K562 (cell line): ENCODE measurements around the gene DEPDC1B. TPM values are rescaled to one million over a fixed set of nuclear protein-coding genes. Genes with fewer than 3 reads are reported as not detected.

Experiments used
- ATAC-seq: fragments of 200-7000 bp; cut with Tn5 transposase; 3 replicates; pipeline ENCODE4 v1.9.1; 2020; ENCODE audit warnings: moderate library complexity
- BruUV-seq: library from RNA; stranded (reverse); fragments of 400-500 nt; replicated peaks from 2 replicates; lab custom pipeline; 2021; lab: Mats Ljungman, UMichigan
- CTCF ChIA-PET: fragments of 300-600 bp; formaldehyde crosslinking; extraction: SDS; loops from one replicate; lab custom pipeline; 2021; ENCODE audit warnings: low intra/inter-chr PET ratio; lab: Yijun Ruan, JAX
- POLR2A ChIA-PET: fragments of 300-600, 350-650 bp; sonication (Branson Sonifier 250); formaldehyde crosslinking; extraction: SDS; loops from one replicate; lab custom pipeline; 2021; ENCODE audit warnings: antibody characterized with exemption, inconsistent platforms; lab: Yijun Ruan, JAX
- DNase-seq, 4 experiments: peaks; one replicate each; pipeline versions ENCODE4 v3.0.0 to v3.0.0-alpha.2; 2011 to 2018; ENCODE audit warnings: low spot score in 3 of 4, mixed read lengths in 3 of 4; ENCODE audit errors: extremely low read depth in 1 of 4
- FAIRE-seq: peaks from 2 replicates; lab custom pipeline; 2011; peaks lifted over from hg19 to GRCh38; lab: Jason Lieb, UNC
- H2AFZ ChIP-seq: 2 replicates; pipeline ENCODE4 v1.6.0; 2011; ENCODE audit warnings: low read depth, low read length, control low read depth, inconsistent platforms
- H3K27ac ChIP-seq: fragments of 200-600 bp; 3 replicates; pipeline ENCODE4 v1.8.0; 2011; ENCODE audit warnings: low read depth, mild to moderate bottlenecking, control low read depth, inconsistent platforms, low read length, moderate library complexity, mixed read lengths; ENCODE audit errors: extremely low read depth
- H3K27me3 ChIP-seq, 2 experiments: fragments of 300-600 bp in 1 of 2; 2 replicates in 1 of 2; 3 replicates in 1 of 2; pipeline versions ENCODE4 v1.6.0 to v1.8.0; 2011; ENCODE audit warnings: inconsistent platforms in 2 of 2, low read length in 2 of 2, mild to moderate bottlenecking in 1 of 2, mixed read lengths in 1 of 2, moderate library complexity in 1 of 2; ENCODE audit not compliant: control insufficient read depth in 2 of 2, insufficient read depth in 2 of 2
- H3K36me3 ChIP-seq: fragments of 300-600 bp; 3 replicates; pipeline ENCODE4 v1.8.0; 2011; ENCODE audit warnings: mild to moderate bottlenecking, low read length, inconsistent platforms; ENCODE audit not compliant: control insufficient read depth, insufficient read depth
- H3K4me1 ChIP-seq, 2 experiments: fragments of 200-600 bp in 1 of 2; replicated peaks in 1 of 2; 2 replicates in 1 of 2; 3 replicates in 1 of 2; pipeline versions ENCODE4 v1.5.1 to v1.8.0; 2011; ENCODE audit warnings: inconsistent platforms in 2 of 2, low read length in 2 of 2, mild to moderate bottlenecking in 1 of 2, mixed read lengths in 1 of 2, moderate library complexity in 1 of 2; ENCODE audit not compliant: control insufficient read depth in 2 of 2, insufficient read depth in 2 of 2
- H3K4me2 ChIP-seq: 2 replicates; pipeline ENCODE4 v1.6.1; 2011; ENCODE audit warnings: low read length, control low read depth, inconsistent platforms, mixed read lengths; ENCODE audit not compliant: insufficient read depth
- H3K4me3 ChIP-seq: fragments of 200-600 bp; sonication (generic), shearing (Covaris generic); 2 replicates; pipeline ENCODE4 v1.5.1; 2016; ENCODE audit warnings: control low read depth, inconsistent platforms
- H3K79me2 ChIP-seq: fragments of 200-600 bp; 3 replicates; pipeline ENCODE4 v1.8.0; 2011; ENCODE audit warnings: low read length, inconsistent platforms; ENCODE audit not compliant: control insufficient read depth, insufficient read depth
- H3K9ac ChIP-seq, 2 experiments: 2 replicates each; pipeline versions ENCODE4 v1.6.0 to v1.6.1; 2011; ENCODE audit warnings: low read depth in 2 of 2, low read length in 2 of 2, control low read depth in 1 of 2, inconsistent platforms in 1 of 2, mild to moderate bottlenecking in 1 of 2, mixed read lengths in 1 of 2; ENCODE audit not compliant: insufficient read depth in 1 of 2
- H3K9me1 ChIP-seq: one replicate; pipeline ENCODE4 v1.6.0; 2011; ENCODE audit warnings: inconsistent platforms, mild to moderate bottlenecking, low read length, moderate library complexity; ENCODE audit not compliant: control insufficient read depth, insufficient read depth
- H3K9me3 ChIP-seq: replicated peaks from 2 replicates; pipeline ENCODE4 v1.5.1; 2011; ENCODE audit warnings: low read depth, low read length, inconsistent platforms; ENCODE audit not compliant: control insufficient read depth, insufficient read depth
- H4K20me1 ChIP-seq: replicated peaks from 2 replicates; pipeline ENCODE4 v1.6.1; 2011; ENCODE audit warnings: low read length, inconsistent platforms, mixed read lengths; ENCODE audit not compliant: control insufficient read depth, insufficient read depth
- ARID2 ChIP-seq: fragments of 450-650 bp; IDR thresholded peaks from 2 replicates; pipeline ENCODE4 v1.6.1; 2017; ENCODE audit warnings: antibody characterized with exemption, mild to moderate bottlenecking
- BMI1 ChIP-seq: fragments of 150-350 bp; IDR thresholded peaks from 2 replicates; pipeline ENCODE4 v1.6.1; 2014; ENCODE audit warnings: low read length
- BRCA1 ChIP-seq, 2 experiments: fragments of 450-650 bp in 1 of 2; sonication (generic) in 1 of 2; formaldehyde crosslinking in 1 of 2; IDR thresholded peaks; 2 replicates each; pipeline versions ENCODE4 v1.5.0 to v1.6.1; 2017 to 2020; ENCODE audit warnings: mild to moderate bottlenecking in 1 of 2, missing genetic modification reagents in 1 of 2
- CBFA2T2 ChIP-seq: fragments of 450-650 bp; conservative IDR thresholded peaks from 2 replicates; pipeline ENCODE4 v1.6.1; 2017; ENCODE audit warnings: mild to moderate bottlenecking
- FOSL1 ChIP-seq: fragments of 200-800 bp; sonication (Bioruptor generic); conservative IDR thresholded peaks from 2 replicates; pipeline ENCODE4 v1.6.1; 2016; ENCODE audit warnings: missing genetic modification characterization, missing compliant biosample characterization
- KAT7 ChIP-seq: sonication (generic); formaldehyde crosslinking; IDR thresholded peaks from 2 replicates; pipeline ENCODE4 v1.8.0; 2022; ENCODE audit warnings: missing genetic modification reagents, mild to moderate bottlenecking, borderline replicate concordance
- ZNF551 ChIP-seq: fragments of 250-450 bp; sonication (Bioruptor Pico); IDR thresholded peaks from 2 replicates; pipeline ENCODE4 v1.5.0; 2021; ENCODE audit warnings: mild to moderate bottlenecking, moderate library complexity
- WGBS: fragments of 100-300 bp; shearing (Covaris generic); methylation state at CpG from one replicate; pipeline ENCODE4 v1.1.6; 2016; ENCODE audit warnings: low coverage, mixed read lengths; ENCODE audit not compliant: insufficient coverage; ENCODE audit errors: missing lambda C conversion rate; 5-methylcytosine and 5-hydroxymethylcytosine counted together
- in situ Hi-C: fragments of 300-500 bp; cut with MboI; formaldehyde crosslinking; loops from 4 replicates; pipeline ENCODE4 v1.15.0; 2018; ENCODE audit warnings: inconsistent platforms, mixed read lengths
- intact Hi-C: fragments of 100-400 bp; cut with micrococcal nuclease; formaldehyde crosslinking; loops from 2 replicates; pipeline ENCODE4 v1.14.2; 2022
- polyA plus RNA-seq, 8 experiments: library from polyadenylated mRNA; depleted of rRNA in 4 of 8; stranded (reverse) in 5 of 8; unstranded in 3 of 8; fragments of >200 nt; fragmentation: Nextera tagmentation in 2 of 8; fragmentation: Illumina TruSeq in 1 of 8; extraction: Ambion mirVana in 2 of 8; extraction: Trizol in 1 of 8; gene quantifications; 2 replicates each; pipeline versions ENCODE4 v1.2.1 to v1.2.3, GENCODE V29; 2011 to 2014; ENCODE audit warnings: inconsistent platforms in 1 of 8, missing spikeins in 1 of 8
- total RNA-seq, 7 experiments: library from RNA; depleted of rRNA in 6 of 7; stranded (reverse); fragments of >200 nt in 6 of 7; fragmentation: Illumina TruSeq in 2 of 7; extraction: Trizol in 2 of 7; gene quantifications; 2 replicates each; pipeline versions ENCODE4 v1.2.1 to v1.2.3, GENCODE V29; 2011 to 2021; ENCODE audit warnings: low replicate concordance in 1 of 7
- TF ChIP-seq, protein P1 (sequence below): fragments of 200-600 bp; sonication (generic); IDR thresholded peaks from one replicate; pipeline ENCODE4 v1.6.1; 2012; ENCODE audit warnings: mild to moderate bottlenecking, low read depth, low read length, inconsistent platforms

Gene DEPDC1B
- total and polyA plus RNA-seq, 9 of the 15 experiments (the other 6 are each of a cell fraction or from before 2014, with no cell fraction given): 36.0 to 67.2 (median 44.5) TPM

DNA sequence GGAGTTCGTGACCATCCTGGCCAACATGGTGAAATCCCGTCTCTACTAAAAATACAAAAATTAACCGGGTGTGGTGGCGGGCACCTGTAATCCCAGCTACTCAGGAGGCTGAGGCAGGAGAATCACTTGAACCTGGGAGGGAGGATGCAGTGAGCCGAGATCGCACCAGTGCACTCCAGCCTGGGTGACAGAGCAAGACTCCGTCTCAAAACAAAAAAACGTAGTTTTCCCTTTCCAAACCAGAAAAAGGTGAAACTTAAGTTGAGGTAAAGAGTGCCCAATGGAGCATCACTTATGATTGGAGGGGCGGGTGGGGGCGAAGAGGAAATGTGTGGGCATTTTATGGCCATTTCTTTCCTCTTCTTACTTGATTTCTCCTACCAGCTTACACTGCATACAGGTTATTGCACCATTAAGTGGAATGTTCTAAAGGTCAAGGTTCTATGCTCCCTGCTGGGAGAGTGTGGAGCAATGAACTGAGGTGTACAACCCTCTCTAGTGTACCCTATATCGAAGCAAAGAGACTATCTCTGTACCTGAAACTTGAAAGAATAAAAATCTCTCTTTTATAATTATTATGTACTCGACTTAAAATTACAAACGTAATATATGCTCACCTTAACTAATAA lies 136.2 kb downstream of the DEPDC1B start:
- Histone ChIP-seq H3K4me3 (no peak overlapping the region), H2AFZ (no peak overlapping the region), H3K79me2 (no peaks in the 10 kb centered on the region), H3K9ac (no peak overlapping the region), H3K9me3 (peaks cover 2% of the 10 kb centered on the region), H3K36me3 (no peaks in the 10 kb centered on the region), H4K20me1 (no peaks in the 10 kb centered on the region), H3K4me1 (no peaks in the 10 kb centered on the region), H3K27me3 (no peaks in the 10 kb centered on the region), H3K4me2 (no peak overlapping the region), H3K9me1 (no peaks in the 10 kb centered on the region), H3K27ac (no peak overlapping the region)
- in situ Hi-C loops: no loop called here
- no TSS peak for BruUV-seq
- intact Hi-C loops: no loop called here
- ChIA-PET CTCF (no interaction called here), POLR2A (no interaction called here)
- TF ChIP-seq BRCA1 (IDR thresholded peaks at IDR 0.05) (no peak), BRCA1 (CRISPR knock-in tag; IDR thresholded peaks at IDR 0.05) (no peak), ARID2 (no peak), KAT7 (CRISPR knock-in tag) (no peak), ZNF551 (CRISPR knock-in tag) (no peak), CBFA2T2 (no peak), FOSL1 (tag) (no peak), BMI1 (no peak)
- TF ChIP-seq, protein P1, sequence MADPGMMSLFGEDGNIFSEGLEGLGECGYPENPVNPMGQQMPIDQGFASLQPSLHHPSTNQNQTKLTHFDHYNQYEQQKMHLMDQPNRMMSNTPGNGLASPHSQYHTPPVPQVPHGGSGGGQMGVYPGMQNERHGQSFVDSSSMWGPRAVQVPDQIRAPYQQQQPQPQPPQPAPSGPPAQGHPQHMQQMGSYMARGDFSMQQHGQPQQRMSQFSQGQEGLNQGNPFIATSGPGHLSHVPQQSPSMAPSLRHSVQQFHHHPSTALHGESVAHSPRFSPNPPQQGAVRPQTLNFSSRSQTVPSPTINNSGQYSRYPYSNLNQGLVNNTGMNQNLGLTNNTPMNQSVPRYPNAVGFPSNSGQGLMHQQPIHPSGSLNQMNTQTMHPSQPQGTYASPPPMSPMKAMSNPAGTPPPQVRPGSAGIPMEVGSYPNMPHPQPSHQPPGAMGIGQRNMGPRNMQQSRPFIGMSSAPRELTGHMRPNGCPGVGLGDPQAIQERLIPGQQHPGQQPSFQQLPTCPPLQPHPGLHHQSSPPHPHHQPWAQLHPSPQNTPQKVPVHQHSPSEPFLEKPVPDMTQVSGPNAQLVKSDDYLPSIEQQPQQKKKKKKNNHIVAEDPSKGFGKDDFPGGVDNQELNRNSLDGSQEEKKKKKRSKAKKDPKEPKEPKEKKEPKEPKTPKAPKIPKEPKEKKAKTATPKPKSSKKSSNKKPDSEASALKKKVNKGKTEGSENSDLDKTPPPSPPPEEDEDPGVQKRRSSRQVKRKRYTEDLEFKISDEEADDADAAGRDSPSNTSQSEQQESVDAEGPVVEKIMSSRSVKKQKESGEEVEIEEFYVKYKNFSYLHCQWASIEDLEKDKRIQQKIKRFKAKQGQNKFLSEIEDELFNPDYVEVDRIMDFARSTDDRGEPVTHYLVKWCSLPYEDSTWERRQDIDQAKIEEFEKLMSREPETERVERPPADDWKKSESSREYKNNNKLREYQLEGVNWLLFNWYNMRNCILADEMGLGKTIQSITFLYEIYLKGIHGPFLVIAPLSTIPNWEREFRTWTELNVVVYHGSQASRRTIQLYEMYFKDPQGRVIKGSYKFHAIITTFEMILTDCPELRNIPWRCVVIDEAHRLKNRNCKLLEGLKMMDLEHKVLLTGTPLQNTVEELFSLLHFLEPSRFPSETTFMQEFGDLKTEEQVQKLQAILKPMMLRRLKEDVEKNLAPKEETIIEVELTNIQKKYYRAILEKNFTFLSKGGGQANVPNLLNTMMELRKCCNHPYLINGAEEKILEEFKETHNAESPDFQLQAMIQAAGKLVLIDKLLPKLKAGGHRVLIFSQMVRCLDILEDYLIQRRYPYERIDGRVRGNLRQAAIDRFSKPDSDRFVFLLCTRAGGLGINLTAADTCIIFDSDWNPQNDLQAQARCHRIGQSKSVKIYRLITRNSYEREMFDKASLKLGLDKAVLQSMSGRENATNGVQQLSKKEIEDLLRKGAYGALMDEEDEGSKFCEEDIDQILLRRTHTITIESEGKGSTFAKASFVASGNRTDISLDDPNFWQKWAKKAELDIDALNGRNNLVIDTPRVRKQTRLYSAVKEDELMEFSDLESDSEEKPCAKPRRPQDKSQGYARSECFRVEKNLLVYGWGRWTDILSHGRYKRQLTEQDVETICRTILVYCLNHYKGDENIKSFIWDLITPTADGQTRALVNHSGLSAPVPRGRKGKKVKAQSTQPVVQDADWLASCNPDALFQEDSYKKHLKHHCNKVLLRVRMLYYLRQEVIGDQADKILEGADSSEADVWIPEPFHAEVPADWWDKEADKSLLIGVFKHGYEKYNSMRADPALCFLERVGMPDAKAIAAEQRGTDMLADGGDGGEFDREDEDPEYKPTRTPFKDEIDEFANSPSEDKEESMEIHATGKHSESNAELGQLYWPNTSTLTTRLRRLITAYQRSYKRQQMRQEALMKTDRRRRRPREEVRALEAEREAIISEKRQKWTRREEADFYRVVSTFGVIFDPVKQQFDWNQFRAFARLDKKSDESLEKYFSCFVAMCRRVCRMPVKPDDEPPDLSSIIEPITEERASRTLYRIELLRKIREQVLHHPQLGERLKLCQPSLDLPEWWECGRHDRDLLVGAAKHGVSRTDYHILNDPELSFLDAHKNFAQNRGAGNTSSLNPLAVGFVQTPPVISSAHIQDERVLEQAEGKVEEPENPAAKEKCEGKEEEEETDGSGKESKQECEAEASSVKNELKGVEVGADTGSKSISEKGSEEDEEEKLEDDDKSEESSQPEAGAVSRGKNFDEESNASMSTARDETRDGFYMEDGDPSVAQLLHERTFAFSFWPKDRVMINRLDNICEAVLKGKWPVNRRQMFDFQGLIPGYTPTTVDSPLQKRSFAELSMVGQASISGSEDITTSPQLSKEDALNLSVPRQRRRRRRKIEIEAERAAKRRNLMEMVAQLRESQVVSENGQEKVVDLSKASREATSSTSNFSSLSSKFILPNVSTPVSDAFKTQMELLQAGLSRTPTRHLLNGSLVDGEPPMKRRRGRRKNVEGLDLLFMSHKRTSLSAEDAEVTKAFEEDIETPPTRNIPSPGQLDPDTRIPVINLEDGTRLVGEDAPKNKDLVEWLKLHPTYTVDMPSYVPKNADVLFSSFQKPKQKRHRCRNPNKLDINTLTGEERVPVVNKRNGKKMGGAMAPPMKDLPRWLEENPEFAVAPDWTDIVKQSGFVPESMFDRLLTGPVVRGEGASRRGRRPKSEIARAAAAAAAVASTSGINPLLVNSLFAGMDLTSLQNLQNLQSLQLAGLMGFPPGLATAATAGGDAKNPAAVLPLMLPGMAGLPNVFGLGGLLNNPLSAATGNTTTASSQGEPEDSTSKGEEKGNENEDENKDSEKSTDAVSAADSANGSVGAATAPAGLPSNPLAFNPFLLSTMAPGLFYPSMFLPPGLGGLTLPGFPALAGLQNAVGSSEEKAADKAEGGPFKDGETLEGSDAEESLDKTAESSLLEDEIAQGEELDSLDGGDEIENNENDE: no peak
- WGBS: under 1% methylated on average over 13 of the region's 13 CpGs
- FAIRE-seq (no peak), DNase-seq (no peak), ATAC-seq (no peak)
